Measurements from ENCODE around the gene SOHLH1.

GRCh38 chr9:135745686-135746324 lies 46.5 kb upstream of the SOHLH1 start:
- TF ChIP-seq, protein P1, sequence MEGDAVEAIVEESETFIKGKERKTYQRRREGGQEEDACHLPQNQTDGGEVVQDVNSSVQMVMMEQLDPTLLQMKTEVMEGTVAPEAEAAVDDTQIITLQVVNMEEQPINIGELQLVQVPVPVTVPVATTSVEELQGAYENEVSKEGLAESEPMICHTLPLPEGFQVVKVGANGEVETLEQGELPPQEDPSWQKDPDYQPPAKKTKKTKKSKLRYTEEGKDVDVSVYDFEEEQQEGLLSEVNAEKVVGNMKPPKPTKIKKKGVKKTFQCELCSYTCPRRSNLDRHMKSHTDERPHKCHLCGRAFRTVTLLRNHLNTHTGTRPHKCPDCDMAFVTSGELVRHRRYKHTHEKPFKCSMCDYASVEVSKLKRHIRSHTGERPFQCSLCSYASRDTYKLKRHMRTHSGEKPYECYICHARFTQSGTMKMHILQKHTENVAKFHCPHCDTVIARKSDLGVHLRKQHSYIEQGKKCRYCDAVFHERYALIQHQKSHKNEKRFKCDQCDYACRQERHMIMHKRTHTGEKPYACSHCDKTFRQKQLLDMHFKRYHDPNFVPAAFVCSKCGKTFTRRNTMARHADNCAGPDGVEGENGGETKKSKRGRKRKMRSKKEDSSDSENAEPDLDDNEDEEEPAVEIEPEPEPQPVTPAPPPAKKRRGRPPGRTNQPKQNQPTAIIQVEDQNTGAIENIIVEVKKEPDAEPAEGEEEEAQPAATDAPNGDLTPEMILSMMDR (IDR thresholded peaks at IDR 0.05; ENCODE audit: insufficient read depth, low read length, poor library complexity, severe bottlenecking) = no peak
- TF ChIP-seq EZH2phosphoT487 (conservative IDR thresholded peaks at IDR 0.05; ENCODE audit: low read length) = no peak
